HCT116 (cell line): ENCODE measurements around the gene HOXA13. TPM values are rescaled to one million over a fixed set of nuclear protein-coding genes. Genes with fewer than 3 reads are reported as not detected.

Experiments
- ATAC-seq: fragments of 200-7000 bp; cut with Tn5 transposase; 2 replicates; pipeline ENCODE4 v1.9.1; 2020; ENCODE audit warnings: mild to moderate bottlenecking, moderate library complexity
- BruUV-seq: library from RNA; stranded (reverse); fragments of 400-500 nt; replicated peaks from 2 replicates; lab custom pipeline; 2021; lab: Mats Ljungman, UMichigan
- CTCF ChIA-PET: fragments of 300-600 bp; sonication (Branson Sonifier 250); formaldehyde crosslinking; loops from one replicate; lab custom pipeline; 2021; ENCODE audit warnings: antibody characterized with exemption; lab: Charles Lee
- POLR2A ChIA-PET: fragments of 300-600, 350-600 bp; sonication (Branson Sonifier 250); formaldehyde crosslinking; loops from one replicate; lab custom pipeline; 2021; ENCODE audit warnings: antibody characterized with exemption; lab: Charles Lee
- RAD21 ChIA-PET, 2 experiments: fragments of 300-600 bp; sonication (Branson Sonifier 250); formaldehyde crosslinking; loops; one replicate each; lab custom pipeline; 2023; ENCODE audit warnings: low total read pairs in 2 of 2; ENCODE audit not compliant: uncharacterized antibody in 2 of 2, unreplicated experiment in 2 of 2, low non-redundant PET in 1 of 2; lab: Charles Lee
- DNase-seq: peaks from one replicate; pipeline ENCODE4 v3.0.0-alpha.2; 2010; ENCODE audit warnings: low read depth, low spot score
- H2AFZ ChIP-seq: fragments of 200-600 bp; shearing (Covaris generic), sonication (generic); 2 replicates; pipeline ENCODE4 v1.6.1; 2017; ENCODE audit warnings: low read depth, mixed run types, mixed read lengths, antibody characterized with exemption, low read length; ENCODE audit not compliant: poor library complexity, severe bottlenecking
- H3K27ac ChIP-seq: 2 replicates; pipeline ENCODE4 v1.5.1; 2012; ENCODE audit warnings: low read depth, low read length
- H3K27me3 ChIP-seq: fragments of 200-600 bp; sonication (generic); 2 replicates; pipeline ENCODE4 v1.6.1; 2016; ENCODE audit warnings: mixed run types, low read length, mixed read lengths; ENCODE audit not compliant: insufficient read depth
- H3K36me3 ChIP-seq, 2 experiments: fragments of 200-500 bp in 1 of 2; fragments of 200-600 bp in 1 of 2; sonication (Bioruptor generic) in 1 of 2; sonication (generic) in 1 of 2; 2 replicates each; pipeline versions ENCODE4 v1.5.1 to v1.6.1; 2014 to 2016; ENCODE audit warnings: low read length in 2 of 2, inconsistent platforms in 1 of 2, mixed read lengths in 1 of 2, mixed run types in 1 of 2; ENCODE audit not compliant: insufficient read depth in 2 of 2, control insufficient read depth in 1 of 2
- H3K4me1 ChIP-seq, 2 experiments: fragments of 200-600 bp in 1 of 2; sonication (generic) in 1 of 2; 2 replicates each; pipeline versions ENCODE4 v1.5.1 to v1.6.1; 2012 to 2017; ENCODE audit warnings: low read length in 2 of 2, inconsistent platforms in 1 of 2, mild to moderate bottlenecking in 1 of 2, mixed read lengths in 1 of 2, mixed run types in 1 of 2, moderate library complexity in 1 of 2; ENCODE audit not compliant: insufficient read depth in 2 of 2, control insufficient read depth in 1 of 2
- H3K4me2 ChIP-seq: fragments of 200-600 bp; sonication (generic); 2 replicates; pipeline ENCODE4 v1.6.1; 2017; ENCODE audit warnings: mixed run types, low read length, mixed read lengths
- H3K4me3 ChIP-seq, 2 experiments: fragments of 200-600 bp in 1 of 2; sonication (generic) in 1 of 2; replicated peaks in 1 of 2; 2 replicates each; pipeline ENCODE4 v1.5.1; 2011 to 2016; ENCODE audit warnings: low read length in 2 of 2, control low read depth in 1 of 2, low read depth in 1 of 2, mild to moderate bottlenecking in 1 of 2, mixed read lengths in 1 of 2, mixed run types in 1 of 2
- H3K79me2 ChIP-seq: fragments of 200-600 bp; sonication (generic); 2 replicates; pipeline ENCODE4 v1.6.1; 2017; ENCODE audit warnings: mild to moderate bottlenecking, mixed run types, low read length, moderate library complexity, mixed read lengths; ENCODE audit not compliant: insufficient read depth
- H3K9ac ChIP-seq: fragments of 200-600 bp; sonication (generic); 2 replicates; pipeline ENCODE4 v1.6.1; 2016; ENCODE audit warnings: low read length, mixed read lengths
- H3K9me2 ChIP-seq: fragments of 200-600 bp; sonication (generic), shearing (Covaris generic); 2 replicates; pipeline ENCODE4 v1.6.1; 2017; ENCODE audit warnings: mixed run types, mild to moderate bottlenecking, moderate library complexity; ENCODE audit not compliant: insufficient read depth
- H3K9me3 ChIP-seq, 2 experiments: fragments of 200-500 bp in 1 of 2; fragments of 200-600 bp in 1 of 2; sonication (Bioruptor generic) in 1 of 2; sonication (generic) in 1 of 2; 2 replicates each; pipeline ENCODE4 v1.6.1; 2014 to 2017; ENCODE audit warnings: low read length in 2 of 2, mixed read lengths in 2 of 2, inconsistent platforms in 1 of 2, low read depth in 1 of 2, mild to moderate bottlenecking in 1 of 2, mixed run types in 1 of 2, moderate library complexity in 1 of 2; ENCODE audit not compliant: control insufficient read depth in 1 of 2, insufficient read depth in 1 of 2
- H4K20me1 ChIP-seq: fragments of 200-600 bp; sonication (generic), shearing (Covaris generic); 2 replicates; pipeline ENCODE4 v1.6.1; 2017; ENCODE audit warnings: mixed run types, mild to moderate bottlenecking, moderate library complexity; ENCODE audit not compliant: insufficient read depth
- CTCF ChIP-seq, 3 experiments: fragments of 200-600 bp in 1 of 3; sonication (generic) in 1 of 3; IDR thresholded peaks in 2 of 3; conservative IDR thresholded peaks in 1 of 3; 2 replicates each; pipeline ENCODE4 v1.5.1; 2012 to 2017; ENCODE audit warnings: low read depth in 2 of 3, low read length in 2 of 3, antibody characterized with exemption in 1 of 3, borderline replicate concordance in 1 of 3, control low read depth in 1 of 3, mild to moderate bottlenecking in 1 of 3, mixed read lengths in 1 of 3, mixed run types in 1 of 3, moderate library complexity in 1 of 3; ENCODE audit not compliant: insufficient read depth in 1 of 3
- EZH2phosphoT487 ChIP-seq: fragments of 200-600 bp; IDR thresholded peaks from 2 replicates; pipeline ENCODE4 v1.6.1; 2018; ENCODE audit warnings: antibody characterized with exemption, borderline replicate concordance
- SP1 ChIP-seq: IDR thresholded peaks from 2 replicates; pipeline ENCODE4 v1.6.1; 2012; ENCODE audit warnings: low read depth
- ZFX ChIP-seq: fragments of 450-650 bp; IDR thresholded peaks from 2 replicates; pipeline ENCODE4 v1.6.1; 2017
- intact Hi-C: fragments of 100-400 bp; cut with micrococcal nuclease; formaldehyde crosslinking; loops from 2 replicates; pipeline ENCODE4 v1.10.0; 2022
- total RNA-seq: library from RNA; stranded (reverse); gene quantifications from one replicate; pipeline ENCODE4 v1.2.1, GENCODE V29; 2021; ENCODE audit not compliant: unreplicated experiment
- TF ChIP-seq, protein P1 (sequence below): IDR thresholded peaks from 2 replicates; pipeline ENCODE4 v1.6.1; 2012; ENCODE audit warnings: low read depth

HOXA13 gene
- total RNA-seq, 1 experiment from 2014 or later = 3.6 TPM

DNA sequence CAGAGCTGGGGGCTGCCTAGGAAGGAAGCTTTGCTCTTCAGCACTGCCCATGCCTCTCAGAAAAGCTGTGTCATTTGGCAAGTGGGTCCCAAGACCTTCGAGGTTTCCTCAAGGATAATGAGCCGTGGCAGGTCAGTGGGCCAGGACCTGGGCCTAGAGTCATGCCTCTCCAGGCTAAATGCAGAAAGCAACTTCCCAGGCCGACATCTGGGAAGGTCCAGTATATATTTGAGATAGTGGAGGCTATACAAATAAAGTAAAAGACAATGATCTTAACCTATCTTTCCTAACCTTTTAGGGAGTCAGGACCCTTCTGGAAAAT lies 23.4 kb downstream of the HOXA13 start:
- intact Hi-C loops = no loop called here
- Histone ChIP-seq H3K4me3 (no peak overlapping the region), H3K79me2 (peaks cover 34% of the 10 kb centered on the region), H2AFZ (no peak overlapping the region), H3K27me3 (no peaks in the 10 kb centered on the region), H3K9ac (no peak overlapping the region), H3K36me3 (no peaks in the 10 kb centered on the region), H3K9me3 (no peaks in the 10 kb centered on the region), H3K27ac (no peak overlapping the region), H4K20me1 (no peaks in the 10 kb centered on the region), H3K4me2 (no peak overlapping the region), H3K4me1 (peaks cover 33 to 53% of the 10 kb centered on the region in 2 experiments), H3K9me2 (no peaks in the 10 kb centered on the region)
- TF ChIP-seq ZFX = no peak
- TF ChIP-seq, protein P1, sequence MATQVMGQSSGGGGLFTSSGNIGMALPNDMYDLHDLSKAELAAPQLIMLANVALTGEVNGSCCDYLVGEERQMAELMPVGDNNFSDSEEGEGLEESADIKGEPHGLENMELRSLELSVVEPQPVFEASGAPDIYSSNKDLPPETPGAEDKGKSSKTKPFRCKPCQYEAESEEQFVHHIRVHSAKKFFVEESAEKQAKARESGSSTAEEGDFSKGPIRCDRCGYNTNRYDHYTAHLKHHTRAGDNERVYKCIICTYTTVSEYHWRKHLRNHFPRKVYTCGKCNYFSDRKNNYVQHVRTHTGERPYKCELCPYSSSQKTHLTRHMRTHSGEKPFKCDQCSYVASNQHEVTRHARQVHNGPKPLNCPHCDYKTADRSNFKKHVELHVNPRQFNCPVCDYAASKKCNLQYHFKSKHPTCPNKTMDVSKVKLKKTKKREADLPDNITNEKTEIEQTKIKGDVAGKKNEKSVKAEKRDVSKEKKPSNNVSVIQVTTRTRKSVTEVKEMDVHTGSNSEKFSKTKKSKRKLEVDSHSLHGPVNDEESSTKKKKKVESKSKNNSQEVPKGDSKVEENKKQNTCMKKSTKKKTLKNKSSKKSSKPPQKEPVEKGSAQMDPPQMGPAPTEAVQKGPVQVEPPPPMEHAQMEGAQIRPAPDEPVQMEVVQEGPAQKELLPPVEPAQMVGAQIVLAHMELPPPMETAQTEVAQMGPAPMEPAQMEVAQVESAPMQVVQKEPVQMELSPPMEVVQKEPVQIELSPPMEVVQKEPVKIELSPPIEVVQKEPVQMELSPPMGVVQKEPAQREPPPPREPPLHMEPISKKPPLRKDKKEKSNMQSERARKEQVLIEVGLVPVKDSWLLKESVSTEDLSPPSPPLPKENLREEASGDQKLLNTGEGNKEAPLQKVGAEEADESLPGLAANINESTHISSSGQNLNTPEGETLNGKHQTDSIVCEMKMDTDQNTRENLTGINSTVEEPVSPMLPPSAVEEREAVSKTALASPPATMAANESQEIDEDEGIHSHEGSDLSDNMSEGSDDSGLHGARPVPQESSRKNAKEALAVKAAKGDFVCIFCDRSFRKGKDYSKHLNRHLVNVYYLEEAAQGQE = no peak
- TF ChIP-seq SP1 = no peak
- TF ChIP-seq EZH2phosphoT487 = no peak
- no peak for TF ChIP-seq CTCF (IDR thresholded peaks at IDR 0.05 in 2 of 3, conservative IDR thresholded peaks at IDR 0.05 in 1 of 3; ENCODE audit: borderline replicate concordance in 1 of 3, insufficient read depth in 1 of 3, low read depth in 2 of 3, low read length in 2 of 3)
- BruUV-seq = no TSS peak
- RAD21 ChIA-PET = no interaction called here
- ATAC-seq (no peak), DNase-seq (no peak)
- POLR2A ChIA-PET = interaction anchor here (1.2 kb wide), 1 partner anchor 10 kb away, joined by 4 read pairs; no protein-coding TSS in a partner anchor
- CTCF ChIA-PET = no interaction called here
